NCI-H187 (cell line): Measurements from ENCODE around the gene KRTAP10-4.
"Not testable (repeated sequence)": the region's sequence is repeated elsewhere in the genome, so short reads cannot be mapped to it uniquely, and the experiment has no call there.

ENCODE experiments used
- DNase-seq, 2 experiments: peaks; one replicate each; lab custom pipeline; 2025; lab: John Stamatoyannopoulos, UW

KRTAP10-4 gene

GRCh38 chr21:44557491-44558328, 15.8 kb upstream of the KRTAP10-4 start:
- no peak for DNase-seq

DNA sequence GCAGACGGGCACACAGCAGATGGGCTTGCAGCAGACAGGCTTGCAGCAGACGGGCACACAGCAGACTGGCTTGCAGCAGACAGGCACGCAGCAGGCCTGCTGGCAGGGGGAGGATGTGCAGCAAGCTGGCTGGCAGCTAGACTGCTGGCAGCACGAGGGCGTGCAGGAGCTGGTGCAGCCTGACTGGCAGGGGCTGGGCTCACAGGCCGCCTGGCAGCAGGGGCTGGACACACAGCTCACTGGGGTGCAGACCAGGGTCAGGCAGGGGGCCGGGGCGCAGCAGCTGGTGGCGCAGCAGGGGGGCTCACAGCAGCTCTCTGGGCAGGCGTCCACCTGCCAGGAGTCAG, 15.2 kb upstream of the KRTAP10-4 start:
- not testable (repeated sequence) for DNase-seq

DNA sequence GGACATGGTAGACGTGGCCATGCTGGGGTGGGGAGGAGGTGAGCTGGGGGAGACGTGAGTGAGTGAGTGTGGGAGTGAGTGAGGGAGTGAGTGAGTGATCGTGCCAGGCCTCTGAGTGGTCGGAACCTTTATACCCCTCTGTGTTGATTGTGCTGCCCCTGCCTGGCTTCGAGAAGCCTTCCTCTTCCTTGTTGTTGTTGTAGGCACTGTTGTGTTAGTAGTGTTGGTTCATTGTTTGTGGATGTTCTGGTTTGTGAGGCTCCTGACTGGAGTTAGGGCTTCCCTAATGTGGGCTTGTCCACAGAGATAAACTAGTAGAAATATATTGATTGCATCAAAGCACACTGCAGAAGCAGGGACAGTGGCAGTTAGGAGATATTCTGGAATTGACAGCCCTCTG, 14.8 kb upstream of the KRTAP10-4 start, which contains the start of gene KRTAP10-3:
TSS of gene KRTAP10-3 (minus strand) at position 101 of the 400 bp plus-strand sequence. CDS start at position 21, 80 bp downstream.
- DNase-seq: no peak

DNA sequence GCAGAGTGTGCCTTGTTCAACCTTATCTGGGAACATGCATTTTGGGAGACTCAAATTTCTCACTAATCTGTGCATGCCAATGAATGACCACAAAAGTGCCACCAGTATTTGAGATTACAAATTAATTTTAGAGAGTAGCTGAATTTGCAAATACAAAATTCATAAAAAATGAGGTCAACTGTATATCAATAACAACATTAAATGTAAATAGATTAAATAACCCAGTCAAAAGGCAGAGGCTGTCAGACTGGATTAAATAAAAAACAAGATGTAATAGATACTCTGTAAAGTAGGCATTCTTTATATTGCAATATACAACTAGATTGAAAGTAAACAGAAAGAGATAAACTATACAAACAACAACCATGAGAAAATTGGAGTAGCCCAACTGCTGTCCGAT, 9.4 kb upstream of the KRTAP10-4 start:
- no peak for DNase-seq

DNA sequence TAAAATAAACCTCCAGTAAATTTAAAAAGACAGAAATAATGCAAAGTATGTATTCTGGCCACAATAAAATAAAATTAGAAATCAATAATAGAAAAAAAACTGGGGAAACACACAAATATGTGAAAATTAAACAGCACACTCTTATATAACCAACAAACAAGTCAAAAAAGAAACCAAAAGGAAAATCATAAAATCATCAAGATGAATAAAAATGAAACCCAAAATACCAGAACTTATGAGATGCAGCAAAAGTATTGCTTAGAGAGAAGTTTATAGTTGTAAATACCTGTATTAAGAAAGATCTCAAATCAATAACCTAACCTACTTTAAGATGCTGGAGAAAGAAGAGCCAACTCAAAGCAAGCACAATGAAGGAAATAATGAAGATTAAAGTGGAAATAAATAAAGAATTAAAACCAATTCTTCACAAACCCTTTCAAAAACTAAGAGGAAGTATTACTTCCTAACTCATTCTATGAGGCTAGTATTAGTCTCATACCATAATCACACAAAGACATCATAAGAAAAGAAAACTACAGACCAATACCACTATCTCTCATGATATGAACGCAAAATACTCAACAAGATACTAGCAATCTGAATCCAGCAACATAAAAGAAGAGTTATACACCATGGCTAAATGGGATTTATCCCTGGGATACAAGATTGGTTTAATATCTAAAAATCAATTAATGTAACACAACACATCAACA, 8.5 kb upstream of the KRTAP10-4 start:
- no peak for DNase-seq

DNA sequence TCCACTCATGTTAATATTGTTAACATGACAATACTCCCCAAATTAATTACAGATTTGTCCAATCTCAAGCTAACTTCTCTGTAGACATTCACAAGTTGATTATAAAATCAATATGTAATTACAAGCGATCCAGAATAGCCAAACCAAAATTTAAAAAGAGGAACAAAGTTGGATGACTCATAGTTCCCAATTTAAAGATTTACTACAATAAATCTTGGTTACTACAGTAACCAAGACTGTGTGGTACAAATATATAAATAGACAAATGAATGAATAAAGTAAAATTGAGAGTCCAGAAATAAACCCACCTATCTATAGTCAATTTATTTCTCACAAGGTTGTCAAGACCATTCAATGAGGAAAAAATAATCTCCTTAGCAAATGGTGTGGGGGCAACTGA, 7.1 kb upstream of the KRTAP10-4 start:
- no peak for DNase-seq

DNA sequence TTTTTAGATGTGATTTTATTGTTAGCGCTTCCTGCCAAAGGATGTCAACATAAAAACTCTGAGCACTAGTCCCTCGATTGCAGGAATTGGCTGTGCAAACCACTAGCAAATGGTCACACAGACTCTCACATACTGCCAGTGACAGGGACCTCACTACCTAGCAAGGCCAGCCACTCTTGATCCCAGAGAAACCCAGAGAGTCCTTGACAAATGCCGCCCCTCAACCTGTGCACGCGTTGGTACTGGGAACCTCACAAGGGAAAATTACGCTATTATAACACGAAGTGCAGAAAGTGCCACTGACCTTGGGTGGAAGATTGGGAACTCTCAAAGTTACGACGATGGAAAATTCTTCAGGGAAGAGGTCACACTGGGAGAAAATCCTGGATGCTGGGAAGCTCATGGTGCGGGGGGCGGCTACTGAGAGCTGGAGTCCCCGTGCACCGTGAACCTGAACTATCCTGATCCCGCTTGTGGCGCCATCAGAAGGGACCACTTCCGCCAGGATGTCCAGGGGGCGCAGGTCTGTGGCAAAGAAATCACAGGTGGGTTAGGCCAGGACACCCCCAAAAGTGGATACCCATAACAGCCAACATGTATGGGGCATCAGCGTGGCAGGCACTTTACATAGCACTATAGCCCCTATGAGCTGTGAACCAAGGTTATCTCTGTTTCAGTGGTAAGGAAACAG, 5.9 kb upstream of the KRTAP10-4 start:
- DNase-seq: no peak

GRCh38 chr21:44568261-44568660, 5.3 kb upstream of the KRTAP10-4 start:
- DNase-seq: no peak

GRCh38 chr21:44568667-44569556, 4.6 kb upstream of the KRTAP10-4 start:
- no peak for DNase-seq

- no peak for DNase-seq
Measured at GRCh38 chr21:44569861-44570517, 3.5 kb upstream of the KRTAP10-4 start.

DNA sequence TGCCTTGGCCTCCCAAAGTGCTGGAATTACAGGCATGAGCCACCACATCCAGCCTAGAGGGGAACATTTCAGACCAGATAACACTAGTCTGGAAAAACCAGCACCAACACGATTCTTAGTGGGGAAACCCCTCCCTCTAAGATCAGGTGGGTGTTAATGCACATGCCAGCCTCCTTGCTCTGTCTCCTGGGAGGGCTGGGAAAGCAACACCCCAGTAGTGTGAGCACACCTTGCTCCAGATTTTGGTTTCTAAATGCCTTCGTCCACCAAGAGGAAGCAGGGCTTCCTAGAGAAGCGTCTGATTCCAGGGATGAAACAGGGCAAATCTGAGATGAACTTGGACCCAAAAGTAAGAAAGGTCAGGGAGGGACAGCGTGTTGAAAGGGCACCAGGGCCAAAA, 2.2 kb upstream of the KRTAP10-4 start:
- DNase-seq: no peak

GRCh38 chr21:44571844-44572782, 1.4 kb upstream of the KRTAP10-4 start:
- no peak for DNase-seq

- no peak for DNase-seq
Measured at GRCh38 chr21:44572959-44573583, 458 bp upstream of the KRTAP10-4 start.

DNA sequence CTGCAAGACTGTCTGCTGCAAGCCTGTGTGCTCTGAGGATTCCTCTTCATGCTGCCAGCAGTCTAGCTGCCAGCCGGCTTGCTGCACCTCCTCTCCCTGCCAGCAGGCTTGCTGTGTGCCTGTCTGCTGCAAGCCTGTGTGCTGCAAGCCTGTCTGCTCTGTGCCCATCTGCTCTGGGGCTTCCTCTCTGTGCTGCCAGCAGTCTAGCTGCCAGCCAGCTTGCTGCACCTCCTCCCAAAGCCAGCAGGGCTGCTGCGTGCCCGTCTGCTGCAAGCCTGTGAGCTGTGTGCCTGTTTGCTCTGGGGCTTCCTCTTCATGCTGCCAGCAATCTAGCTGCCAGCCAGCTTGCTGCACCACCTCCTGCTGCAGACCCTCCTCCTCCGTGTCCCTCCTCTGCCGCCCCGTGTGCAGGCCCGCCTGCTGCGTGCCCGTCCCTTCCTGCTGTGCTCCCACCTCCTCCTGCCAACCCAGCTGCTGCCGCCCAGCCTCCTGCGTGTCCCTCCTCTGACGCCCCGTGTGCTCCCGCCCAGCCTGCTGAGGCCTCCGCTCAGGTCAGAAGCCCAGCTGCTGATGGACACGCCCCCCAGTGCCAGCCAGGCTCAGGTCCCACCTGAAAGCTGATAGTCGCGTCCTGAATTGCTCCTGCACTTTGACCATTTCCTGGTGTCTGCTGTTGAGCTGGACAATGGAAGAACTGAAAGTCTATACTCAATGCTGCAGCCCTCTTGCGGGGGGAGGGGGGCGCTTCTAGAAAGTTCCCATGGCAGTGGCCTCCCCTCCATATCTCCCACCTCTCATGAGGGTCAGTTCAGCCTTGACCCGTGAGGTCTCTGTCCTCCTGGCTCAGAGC, 1.2 kb downstream of the KRTAP10-4 start:
- no peak for DNase-seq

DNA sequence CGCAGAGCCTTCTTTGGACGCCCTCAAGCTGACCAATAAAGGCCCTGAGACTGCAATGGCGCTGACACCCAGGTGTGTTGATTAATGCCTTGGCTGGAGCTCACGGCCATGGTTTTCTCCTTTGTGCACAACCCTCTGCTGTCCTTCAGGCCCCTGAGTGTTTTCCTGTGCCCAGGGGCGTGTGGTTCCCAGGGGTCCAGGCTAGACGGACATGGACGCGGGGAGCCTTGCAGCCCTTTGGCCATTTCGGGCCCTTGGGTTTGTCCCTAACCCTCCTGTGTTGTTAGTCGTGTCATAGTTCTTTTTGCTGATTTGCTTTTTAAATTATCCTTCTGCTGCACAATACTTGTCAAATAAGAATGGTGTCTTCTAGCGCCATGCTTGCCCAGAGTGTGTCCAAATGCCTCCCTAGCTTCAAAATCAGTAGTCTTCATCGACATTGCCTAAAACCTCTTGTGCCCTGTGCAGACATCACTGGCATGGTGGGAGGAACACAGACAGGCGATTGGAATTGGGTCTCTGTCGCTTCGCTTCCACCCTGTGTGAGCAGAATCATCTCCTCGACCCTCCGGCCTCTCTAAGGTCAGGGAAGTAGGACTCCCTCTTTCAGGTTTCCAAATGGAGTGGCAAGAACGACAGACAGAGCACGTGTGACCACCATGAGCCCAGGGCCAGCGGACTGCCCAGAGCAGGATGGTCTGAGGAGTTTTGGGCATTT, 1.9 kb downstream of the KRTAP10-4 start:
- DNase-seq: no peak

DNA sequence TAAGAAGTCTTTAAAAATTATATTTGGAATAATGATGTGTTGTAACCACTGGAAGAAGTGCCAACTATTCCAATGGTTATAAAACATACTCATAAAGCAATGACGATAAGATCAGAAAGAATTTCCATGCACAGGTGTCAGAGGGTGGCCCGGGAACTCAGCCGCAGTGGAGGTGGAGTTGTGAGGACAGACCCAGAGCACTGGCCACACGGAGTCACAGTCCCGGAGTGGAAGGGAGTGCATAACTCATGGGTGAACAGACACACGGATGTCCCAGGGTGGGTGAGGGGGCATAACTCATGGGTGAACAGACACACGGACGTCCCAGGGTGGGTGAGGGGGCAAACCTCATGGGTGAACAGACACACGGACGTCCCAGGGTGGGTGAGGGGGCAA, 2.5 kb downstream of the KRTAP10-4 start:
- DNase-seq: no peak

DNA sequence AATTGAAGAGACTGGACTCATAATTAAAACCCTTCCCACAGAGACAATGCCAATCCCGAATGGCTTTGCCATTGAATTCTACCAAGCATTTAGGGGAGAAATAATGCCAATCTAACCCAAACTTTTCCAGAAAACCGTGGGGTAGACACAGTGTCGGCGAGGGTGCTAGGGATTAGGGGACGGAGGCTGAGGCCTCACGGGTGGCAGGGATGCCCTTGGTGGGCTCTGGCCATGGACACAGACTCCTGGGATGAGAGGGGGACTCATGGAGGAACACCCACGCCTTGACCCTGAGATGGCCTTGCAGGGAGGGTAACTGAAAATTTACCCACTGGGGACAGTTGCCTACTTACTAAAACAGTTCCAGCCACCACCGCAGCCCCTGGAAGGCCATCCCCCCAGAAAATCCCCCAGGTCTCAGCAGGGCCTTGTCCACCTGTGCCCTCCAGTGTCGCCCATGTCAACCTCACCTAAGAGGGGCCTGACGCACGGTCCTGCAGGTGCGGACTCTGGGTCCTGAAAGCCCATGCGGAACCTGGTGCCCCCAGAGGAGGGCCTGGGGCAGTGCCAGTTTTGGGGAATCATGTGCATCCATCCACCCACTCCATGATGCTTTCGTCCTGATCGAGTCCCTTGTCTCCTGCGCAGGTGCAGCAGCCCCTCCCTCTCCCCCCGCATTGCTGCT, 5.0 kb downstream of the KRTAP10-4 start:
- DNase-seq: no peak
